ENCODE measurements around the gene TEX44.
A peak's percentile ranks its signal among the peaks of the same experiment; 100 is the strongest.
"Not testable (repeated sequence)": the region's sequence is repeated elsewhere in the genome, so short reads cannot be mapped to it uniquely, and the experiment has no call there.

Gene TEX44

GRCh38 chr2:231592636-231593145 is at the start of gene TEX44:
Gene TEX44, plus strand, starts transcription at chr2:231592864. Its CDS starts 88 bp downstream, at chr2:231592952.
- no peak for DNase-seq (ENCODE audit: low read depth)

- peak; percentile 88 for DNase-seq (ENCODE audit: low read depth)
These were observed 47.4 kb upstream of the TEX44 start for GRCh38 chr2:231545105-231545902.

GRCh38 chr2:231546014-231546715 is 46.5 kb upstream of the TEX44 start:
- no peak for DNase-seq (ENCODE audit: low read depth)

- no peak for DNase-seq (ENCODE audit: low read depth)
These were observed 45.2 kb upstream of the TEX44 start for GRCh38 chr2:231547315-231548110.

GRCh38 chr2:231548752-231549151 is 43.9 kb upstream of the TEX44 start:
- DNase-seq (ENCODE audit: low read depth): no peak

GRCh38 chr2:231549446-231550239 is 43.0 kb upstream of the TEX44 start:
- DNase-seq (ENCODE audit: low read depth): no peak

- no peak for DNase-seq (ENCODE audit: low read depth)
These were observed 39.9 kb upstream of the TEX44 start for GRCh38 chr2:231552752-231553151.

- no peak for DNase-seq (ENCODE audit: low read depth)
These were observed 38.3 kb upstream of the TEX44 start for GRCh38 chr2:231554327-231554726.

GRCh38 chr2:231554748-231555545 is 37.7 kb upstream of the TEX44 start:
- DNase-seq (ENCODE audit: low read depth): peak; percentile 74

GRCh38 chr2:231556496-231556895 is 36.2 kb upstream of the TEX44 start:
- not testable (repeated sequence) for DNase-seq (ENCODE audit: low read depth)

- no peak for DNase-seq (ENCODE audit: low read depth)
These were observed 35.7 kb upstream of the TEX44 start for GRCh38 chr2:231556981-231557380.

- peak; percentile 78 for DNase-seq (ENCODE audit: low read depth)
These were observed 35.0 kb upstream of the TEX44 start for GRCh38 chr2:231557571-231558217.

GRCh38 chr2:231563378-231563961 is 29.2 kb upstream of the TEX44 start:
- peak; percentile 65 for DNase-seq (ENCODE audit: low read depth)

- no peak for DNase-seq (ENCODE audit: low read depth)
These were observed 26.6 kb upstream of the TEX44 start for GRCh38 chr2:231565887-231566594.

- no peak for DNase-seq (ENCODE audit: low read depth)
These were observed 25.5 kb upstream of the TEX44 start for GRCh38 chr2:231567159-231567558.

- DNase-seq (ENCODE audit: low read depth): no peak
These were observed 24.4 kb upstream of the TEX44 start for GRCh38 chr2:231568098-231568784.

- no peak for DNase-seq (ENCODE audit: low read depth)
These were observed 23.8 kb upstream of the TEX44 start for GRCh38 chr2:231568785-231569435.

GRCh38 chr2:231570915-231571314 is 21.7 kb upstream of the TEX44 start:
- not testable (repeated sequence) for DNase-seq (ENCODE audit: low read depth)

Measured in iris pigment epithelial cell (primary cell).